ENCODE data around the gene ING5. TPM values are rescaled to one million over a fixed set of nuclear protein-coding genes. Genes with fewer than 3 reads are reported as not detected.

ING5 gene
- total RNA-seq, 1 donor from 2014 or later: 25.0 TPM

DNA sequence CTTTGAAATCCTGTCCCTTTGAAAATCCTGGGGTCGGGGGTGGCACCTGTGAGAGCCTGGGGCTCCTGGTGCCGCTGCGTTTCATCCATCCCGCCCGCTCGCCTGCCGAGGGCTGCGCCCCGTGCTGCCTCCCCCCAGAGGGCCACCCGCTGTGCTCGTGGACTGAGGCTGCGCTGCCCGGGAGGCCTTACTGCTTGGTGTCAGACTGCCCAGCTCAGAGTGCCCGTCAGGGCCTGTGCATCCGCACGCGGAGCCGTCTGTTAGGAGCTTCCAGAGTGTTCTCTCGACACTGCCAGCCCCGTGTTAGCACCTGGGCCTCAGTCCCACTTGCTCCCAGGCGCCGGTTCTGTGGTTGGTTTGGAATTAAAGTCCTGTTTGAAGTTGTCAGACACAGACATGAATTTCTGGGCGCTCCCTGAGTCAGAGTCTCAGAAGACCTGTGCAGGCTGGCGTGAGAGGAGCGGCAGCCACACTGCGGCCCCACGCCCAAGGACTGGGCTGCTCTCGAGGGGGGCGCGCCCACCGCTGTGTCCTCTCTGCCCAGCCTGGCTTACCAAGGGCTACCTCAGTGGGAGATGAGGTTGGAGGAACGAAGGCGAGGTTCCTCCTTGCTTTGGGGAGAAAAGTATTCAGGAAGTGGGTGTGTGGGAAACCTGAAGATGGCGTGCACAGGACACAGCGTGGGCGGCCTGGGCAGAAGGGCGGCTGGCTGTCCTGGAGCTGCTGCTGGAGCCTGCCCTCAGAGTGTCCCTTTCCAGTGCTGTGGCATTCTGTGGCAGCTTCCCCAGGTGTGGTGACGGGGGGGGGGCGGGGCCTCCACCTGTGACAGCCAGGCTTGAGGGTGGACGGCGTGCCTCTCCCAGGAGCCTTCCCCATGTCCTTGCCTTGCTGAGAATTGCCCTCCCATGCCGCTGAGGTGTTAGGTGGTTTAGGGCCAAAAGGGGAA is 29.3 kb upstream of the ING5 start:
- DNase-seq (ENCODE audit: low read depth, low spot score): no peak

- DNase-seq (ENCODE audit: low read depth, low spot score): no peak
Observed at GRCh38 chr2:241673189-241673663, 28.6 kb upstream of the ING5 start.

DNA sequence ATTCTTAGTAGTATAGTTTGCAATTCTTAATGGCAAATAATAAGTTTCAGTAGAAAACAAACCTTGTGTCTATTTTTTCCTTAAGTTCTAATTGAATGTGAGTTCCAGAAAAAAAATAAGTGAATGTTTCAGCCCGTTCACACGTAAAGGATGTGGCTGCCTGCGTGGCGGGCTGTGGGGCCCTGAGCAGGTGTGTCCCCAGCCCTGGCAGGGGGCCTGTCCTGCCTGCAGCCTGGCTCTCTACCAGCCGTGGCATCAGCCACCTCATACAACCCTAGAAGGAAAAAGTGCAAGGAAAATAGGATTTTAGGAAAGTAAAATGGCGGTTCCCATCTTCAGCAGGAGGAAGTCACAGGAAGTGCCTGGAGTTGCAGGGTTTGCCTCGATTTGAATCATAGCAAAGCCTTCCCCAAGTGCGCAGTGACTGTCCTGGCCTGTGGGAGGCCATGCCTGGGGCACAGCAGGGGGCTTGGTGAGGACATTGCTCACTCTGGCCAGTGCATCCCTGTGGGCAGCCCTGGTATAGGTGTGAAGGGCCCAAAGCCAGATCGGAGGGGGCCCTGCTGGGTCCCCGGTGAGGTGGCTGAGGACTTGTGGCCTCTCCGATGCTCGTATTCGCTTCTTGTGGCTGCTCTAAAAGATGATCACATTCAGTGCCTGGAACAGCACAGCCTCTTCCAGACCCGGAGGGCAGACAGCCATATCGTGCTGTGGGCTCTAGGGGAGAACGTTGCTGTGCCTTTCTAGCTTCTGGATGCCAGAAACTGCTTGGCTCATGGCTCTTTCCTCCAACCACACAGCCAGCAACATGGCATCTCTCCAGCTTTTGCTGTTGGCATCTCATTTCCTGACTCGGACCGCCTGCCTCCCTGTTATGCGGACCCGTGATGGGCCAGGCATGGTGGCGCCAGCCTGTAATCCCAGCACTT is 27.8 kb upstream of the ING5 start:
- no peak for DNase-seq (ENCODE audit: low read depth, low spot score)

DNA sequence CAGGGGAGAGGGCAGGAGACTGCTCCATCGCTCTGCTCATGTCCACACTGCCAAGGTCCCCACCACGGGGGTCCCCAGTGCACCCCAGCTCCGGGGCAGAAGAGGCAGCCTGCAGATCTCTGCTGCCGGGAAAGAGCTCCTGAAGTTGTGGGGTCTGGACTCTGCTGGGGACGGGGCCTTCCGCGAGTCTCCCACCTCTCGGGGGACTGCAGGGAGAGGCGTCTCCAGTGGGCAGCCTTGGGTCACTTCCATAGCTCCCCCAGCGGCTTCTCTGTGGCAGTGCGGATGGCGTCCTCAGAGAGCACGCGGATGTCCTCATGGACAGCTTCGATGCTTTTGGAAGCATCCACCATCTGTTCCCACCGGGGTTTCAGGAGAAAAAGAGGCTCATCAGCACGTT is 26.0 kb upstream of the ING5 start:
- no peak for DNase-seq (ENCODE audit: low read depth, low spot score)

DNA sequence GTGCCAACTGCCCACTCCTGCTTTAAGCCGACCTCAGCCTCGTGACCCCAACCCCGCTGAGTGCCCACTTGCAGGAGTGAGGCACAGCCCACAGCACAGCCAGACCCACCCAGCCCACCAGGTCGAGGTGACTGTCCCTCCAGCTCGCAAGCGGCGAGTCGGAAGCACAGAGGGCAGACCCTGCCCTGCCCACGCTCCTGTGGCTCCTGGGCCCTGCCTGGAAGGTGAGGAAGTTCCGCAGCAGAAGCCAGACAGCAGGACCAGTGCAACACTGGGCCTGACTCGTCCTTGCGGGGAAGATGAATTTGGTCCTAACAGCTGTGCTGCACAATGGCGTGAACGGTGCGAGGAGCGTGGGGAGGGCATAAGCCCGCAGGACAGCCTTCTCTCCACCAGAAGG is 25.2 kb upstream of the ING5 start:
- no peak for DNase-seq (ENCODE audit: low read depth, low spot score)

- no peak for DNase-seq (ENCODE audit: low read depth, low spot score)
Observed at GRCh38 chr2:241677392-241677791, 24.4 kb upstream of the ING5 start.

DNA sequence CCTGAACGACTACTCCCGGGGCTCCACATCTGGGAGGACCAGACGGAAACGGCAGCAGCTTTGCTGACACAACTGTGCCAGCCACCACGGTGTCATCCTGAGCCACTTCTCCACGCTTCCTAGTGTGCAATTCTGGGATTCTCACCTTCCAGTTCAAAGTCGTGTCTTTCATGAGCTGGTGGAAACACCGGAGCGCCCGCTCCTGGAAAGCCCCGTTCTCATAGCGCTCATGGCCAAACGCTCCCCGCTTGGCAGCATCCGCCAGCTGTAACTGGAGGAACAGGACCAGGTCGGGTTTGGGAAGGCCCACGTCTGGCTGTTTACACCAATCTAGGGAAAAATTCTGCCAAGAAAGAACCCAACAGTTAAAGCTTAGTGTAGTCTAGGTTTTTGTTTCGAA is 23.5 kb upstream of the ING5 start:
- no peak for DNase-seq (ENCODE audit: low read depth, low spot score)

- DNase-seq (ENCODE audit: low read depth, low spot score): no peak
Observed at GRCh38 chr2:241678784-241679540, 22.9 kb upstream of the ING5 start.

- no peak for DNase-seq (ENCODE audit: low read depth, low spot score)
Observed at GRCh38 chr2:241680044-241680443, 21.8 kb upstream of the ING5 start.

DNA sequence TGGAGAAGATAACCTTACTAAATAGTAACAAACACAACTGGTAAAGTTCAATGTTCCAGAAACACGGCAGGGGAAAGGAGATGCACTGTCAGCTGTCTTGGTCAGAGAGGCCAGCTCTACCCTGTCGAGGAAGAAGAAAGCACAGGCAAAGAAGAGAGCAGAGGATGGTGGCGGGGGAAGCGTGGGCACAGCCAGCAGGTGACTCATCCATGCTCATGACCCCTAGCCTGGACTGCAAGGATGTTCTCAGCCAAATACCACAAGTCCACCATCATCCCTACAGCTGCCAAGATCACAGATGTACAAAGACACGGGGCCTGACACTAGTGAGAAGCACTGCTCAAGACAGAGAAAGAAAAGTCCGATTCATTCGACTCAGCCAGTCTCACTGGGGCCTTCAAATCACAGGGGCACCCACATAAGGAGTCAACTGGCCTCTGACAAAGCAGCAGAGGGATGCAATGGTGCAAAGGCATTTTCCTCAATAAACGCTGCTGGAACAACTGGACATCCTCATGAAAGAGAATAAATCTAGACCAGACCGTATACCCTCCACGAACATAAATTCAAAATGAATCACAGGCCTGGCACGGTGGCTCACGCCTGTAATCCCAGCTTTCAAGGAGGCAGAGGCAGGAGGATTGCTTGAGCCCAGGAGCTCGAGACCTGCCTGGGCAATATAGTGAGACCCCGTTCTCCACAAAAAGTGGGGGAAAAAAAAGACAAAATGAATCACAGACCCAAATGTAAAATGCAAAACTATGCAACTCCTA is 20.8 kb upstream of the ING5 start:
- DNase-seq (ENCODE audit: low read depth, low spot score): peak; percentile 55

DNA sequence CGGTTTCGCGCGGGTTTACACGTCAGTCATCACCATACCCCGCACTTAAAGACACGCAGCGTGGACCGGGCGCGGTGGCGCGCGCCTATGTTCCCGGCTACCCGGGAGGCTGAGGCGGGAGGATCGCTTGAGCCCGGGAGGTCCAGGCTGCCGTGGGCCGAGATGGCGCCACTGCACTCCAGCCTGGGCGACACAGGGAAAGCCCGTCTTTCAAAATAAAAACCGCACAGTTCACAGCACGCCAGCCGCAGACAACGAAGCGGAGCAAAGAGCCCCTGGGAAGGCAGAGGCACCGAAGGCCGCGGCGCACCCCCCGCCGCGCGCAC is 15.6 kb upstream of the ING5 start:
- DNase-seq (ENCODE audit: low read depth, low spot score): no peak

DNA sequence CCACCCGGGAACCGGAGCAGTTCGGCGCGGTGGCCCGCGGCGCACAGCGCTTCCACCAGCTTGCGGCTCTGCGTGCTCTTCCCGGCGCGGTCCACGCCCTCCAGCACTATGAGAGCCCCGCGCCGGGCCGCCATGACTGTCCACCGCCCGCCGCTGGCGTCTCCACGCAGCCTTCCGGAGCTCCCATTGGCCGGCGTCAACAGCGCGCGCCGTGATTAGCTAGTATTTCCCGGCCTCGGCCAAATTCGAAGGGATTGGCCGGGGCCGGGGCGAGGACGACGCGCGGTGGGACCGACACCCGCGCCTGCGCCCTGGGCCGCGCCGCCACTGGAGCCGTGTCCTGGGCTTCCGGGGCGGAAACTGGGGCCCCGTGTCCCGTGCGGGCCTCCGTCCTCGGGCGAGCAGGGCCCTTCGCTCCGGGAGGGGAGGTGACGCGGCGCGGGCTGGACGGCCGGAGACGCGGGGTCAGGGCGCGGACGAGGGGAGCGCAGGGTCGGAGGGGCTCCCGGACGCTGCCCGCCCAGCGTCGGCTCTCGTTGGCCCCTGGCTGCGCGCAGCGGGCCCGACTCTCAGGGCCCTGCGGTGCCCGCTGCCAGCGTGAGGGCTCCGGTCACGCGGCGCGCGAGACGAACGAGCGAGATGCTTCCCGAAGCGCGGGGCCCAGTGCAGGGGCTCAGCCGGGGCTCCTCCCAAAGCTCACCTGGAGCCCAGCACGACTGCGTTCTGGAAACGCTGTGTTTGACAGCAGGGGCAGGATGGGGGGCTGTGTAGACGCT is 15.0 kb upstream of the ING5 start, which contains the start of gene DTYMK:
DTYMK (minus strand) TSS at position 166 of the 776 bp plus-strand sequence; CDS start at position 134, 32 bp downstream.
- peak; percentile 77 for DNase-seq (ENCODE audit: low read depth, low spot score)

GRCh38 chr2:241689306-241689705 is 12.5 kb upstream of the ING5 start:
- no peak for DNase-seq (ENCODE audit: low read depth, low spot score)

DNA sequence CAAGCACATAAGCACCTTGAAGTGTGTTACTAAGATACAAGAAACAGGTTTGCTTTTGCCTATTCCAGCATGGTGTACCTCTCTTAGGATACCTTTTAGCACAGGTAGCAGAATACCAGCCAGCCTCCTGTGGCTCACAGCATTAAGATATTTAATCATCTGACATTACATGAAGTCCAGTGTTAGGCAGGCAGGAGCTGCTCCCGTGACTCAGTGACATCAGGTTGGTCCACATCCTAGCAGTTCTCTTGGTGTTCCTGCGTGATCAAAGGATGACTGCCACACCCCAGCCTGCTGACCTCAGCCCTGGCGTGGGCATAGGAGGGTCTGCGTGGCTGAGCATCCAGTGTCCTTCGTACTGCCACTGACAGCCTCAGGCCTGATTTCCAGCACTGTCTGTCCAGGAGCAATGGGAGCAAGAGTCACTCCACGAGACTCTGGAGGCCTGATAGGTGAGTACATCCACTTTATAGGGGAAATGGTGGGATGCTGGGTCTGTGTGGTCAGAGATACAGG is 11.6 kb upstream of the ING5 start:
- no peak for DNase-seq (ENCODE audit: low read depth, low spot score)

DNA sequence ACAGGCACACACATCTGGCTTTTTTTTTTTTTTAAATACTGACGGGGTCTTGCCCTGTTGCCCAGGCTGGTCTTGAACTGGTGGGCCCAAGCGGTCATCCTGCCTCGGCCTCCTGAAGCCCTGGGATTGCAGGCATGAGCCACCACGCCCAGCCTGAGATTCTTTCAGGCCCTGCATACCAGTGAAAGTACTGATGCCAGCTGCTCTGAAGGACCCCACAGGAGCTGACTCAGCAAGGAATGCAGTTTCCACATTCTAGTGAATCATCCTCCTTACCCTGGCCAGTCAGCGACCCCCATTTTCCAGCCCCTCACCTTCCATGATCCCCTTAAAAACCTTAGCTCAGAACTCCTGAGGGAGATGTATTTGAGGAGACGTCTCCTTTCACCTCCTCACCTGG is 9.4 kb upstream of the ING5 start:
- no peak for DNase-seq (ENCODE audit: low read depth, low spot score)

GRCh38 chr2:241695651-241696050 is 6.2 kb upstream of the ING5 start:
- DNase-seq (ENCODE audit: low read depth, low spot score): no peak

DNA sequence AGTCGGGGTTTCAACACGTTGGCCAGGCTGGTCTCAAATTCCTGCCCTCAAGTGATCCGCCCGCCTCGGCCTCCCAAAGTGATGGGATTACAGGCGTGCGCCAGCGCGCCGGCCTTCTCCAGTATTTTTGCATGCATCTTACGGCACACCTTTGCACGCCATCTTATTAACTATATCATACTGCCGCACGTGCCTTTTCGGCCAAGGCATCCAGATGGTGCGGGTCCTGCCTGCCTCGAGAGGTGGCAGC is 765 bp upstream of the ING5 start:
- no peak for DNase-seq (ENCODE audit: low read depth, low spot score)

DNA sequence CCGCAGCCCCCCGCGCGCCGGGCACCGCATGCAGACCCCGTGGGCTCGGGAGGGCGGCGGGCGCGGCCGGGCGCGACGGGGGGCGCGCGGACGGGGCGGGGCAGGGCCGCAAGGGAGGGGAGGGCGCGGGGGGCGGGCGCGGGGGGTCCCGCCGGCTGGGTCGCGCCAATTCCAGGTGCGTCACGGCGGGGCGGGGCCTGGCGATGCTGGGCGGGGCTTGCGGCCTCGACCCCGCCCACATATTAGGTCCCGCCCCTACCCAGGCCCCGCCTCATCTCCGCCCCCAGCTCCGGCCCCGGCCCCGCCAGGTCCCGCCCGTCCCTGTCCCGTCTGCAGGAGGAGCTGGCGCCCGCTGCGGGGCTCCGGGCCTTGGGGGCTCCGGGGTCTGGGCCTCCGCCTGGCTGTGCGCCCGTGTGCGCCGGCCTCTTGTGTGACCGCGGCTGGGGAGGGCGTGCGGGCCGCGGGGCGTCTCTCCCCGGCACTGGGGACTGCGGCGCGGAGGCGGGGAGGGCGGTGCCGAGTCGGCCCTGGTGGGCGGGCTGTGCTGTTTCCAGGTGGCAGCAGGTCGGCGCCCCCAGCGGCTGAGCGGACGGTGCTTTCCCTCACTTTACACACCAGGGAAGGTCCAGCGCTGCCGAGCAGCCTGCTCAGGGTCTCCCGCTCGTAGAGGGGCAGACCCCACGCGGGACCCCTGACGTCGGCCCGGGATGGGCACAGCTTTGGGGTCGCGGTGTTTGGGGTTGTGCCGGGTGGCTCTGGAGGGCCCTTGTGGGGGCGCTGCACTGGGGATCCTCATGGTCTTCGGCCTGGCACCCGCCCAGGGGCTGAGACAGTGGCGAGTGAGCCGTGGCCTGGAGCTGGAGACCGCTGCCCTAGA is 554 bp downstream of the ING5 start:
- no peak for DNase-seq (ENCODE audit: low read depth, low spot score)

- DNase-seq (ENCODE audit: low read depth, low spot score): no peak
Observed at GRCh38 chr2:241703032-241703604, 1.3 kb downstream of the ING5 start.

Measured in pulmonary artery endothelial cell (primary cell).